Heart right ventricle (tissue), 16 donors: ENCODE data around the gene MEGF11. TPM values are rescaled to one million over a fixed set of nuclear protein-coding genes. Genes with fewer than 3 reads are reported as not detected.
"Not testable (repeated sequence)": the region's sequence is repeated elsewhere in the genome, so short reads cannot be mapped to it uniquely, and the experiment has no call there.

Experiments
- ATAC-seq, 8 donors: fragments of 200-7000 bp; cut with Tn5 transposase; one replicate each; pipeline ENCODE4 v1.9.1; 2020; ENCODE audit warnings: mild to moderate bottlenecking in 8 of 8, moderate library complexity in 8 of 8, moderate number of reproducible peaks in 1 of 8
- DNase-seq, 2 donors: peaks; one replicate each; pipeline ENCODE4 v3.0.0-alpha.2; 2020
- H3K27ac ChIP-seq, 10 donors: fragments of 200-600 bp; sonication (generic) in 2 of 10; one replicate each; pipeline versions ENCODE4 v1.5.0 to v1.8.0; 2020 to 2022; ENCODE audit warnings: mild to moderate bottlenecking in 3 of 10
- H3K27me3 ChIP-seq, 7 donors: fragments of 200-600 bp; one replicate each; pipeline ENCODE4 v1.8.0; 2021 to 2022; ENCODE audit warnings: mild to moderate bottlenecking in 2 of 7
- H3K36me3 ChIP-seq, 9 donors: fragments of 200-600 bp; sonication (generic) in 1 of 9; one replicate each; pipeline versions ENCODE4 v1.5.0 to v1.8.0; 2020 to 2022; ENCODE audit warnings: mild to moderate bottlenecking in 2 of 9
- H3K4me1 ChIP-seq, 9 donors: fragments of 200-600 bp; sonication (generic) in 1 of 9; one replicate each; pipeline versions ENCODE4 v1.5.0 to v1.8.0; 2020 to 2022; ENCODE audit warnings: mild to moderate bottlenecking in 4 of 9
- H3K4me3 ChIP-seq, 10 donors: fragments of 200-600 bp; sonication (generic) in 2 of 10; one replicate each; pipeline versions ENCODE4 v1.5.0 to v1.8.0; 2020 to 2022; ENCODE audit warnings: mild to moderate bottlenecking in 7 of 10, moderate library complexity in 2 of 10
- H3K9me3 ChIP-seq, 11 donors: fragments of 200-600 bp in 10 of 11; sonication (generic) in 2 of 11; one replicate each; pipeline versions ENCODE4 v1.5.0 to v1.8.0; 2013 to 2022; ENCODE audit warnings: mild to moderate bottlenecking in 2 of 11, control low read depth in 1 of 11, moderate library complexity in 1 of 11
- CTCF ChIP-seq, 9 donors: fragments of 200-600 bp; sonication (generic) in 2 of 9; IDR thresholded peaks; one replicate each; pipeline versions ENCODE4 v1.5.0 to v1.8.0; 2021 to 2022; ENCODE audit warnings: antibody characterized with exemption in 9 of 9, mild to moderate bottlenecking in 5 of 9, moderate library complexity in 1 of 9
- WGBS, 2 donors: extraction: QIAGEN DNeasy Blood & Tissue Kit; methylation state at CpG; one replicate each; pipeline ENCODE4 v1.1.7; 2013; ENCODE audit warnings: inconsistent platforms in 1 of 2; 5-methylcytosine and 5-hydroxymethylcytosine counted together
- intact Hi-C, 10 donors: fragments of 100-400 bp; cut with DNase I; formaldehyde crosslinking; loops; one replicate each; pipeline versions ENCODE4 v1.11.1 to v1.14.2; 2022
- polyA plus RNA-seq, 2 donors: library from polyadenylated mRNA; stranded (reverse); fragments of 200-250 nt; gene quantifications; one replicate each; pipeline ENCODE4 v1.2.3, GENCODE V29; 2013
- total RNA-seq, 10 donors: library from RNA; stranded (reverse); fragmentation: NEBNext Ultra II Directional in 3 of 10; extraction: Animal tissue kit (Norgen Biotek cat#: 25700) in 3 of 10; gene quantifications; one replicate each; pipeline versions ENCODE4 v1.2.1 to v1.2.4, GENCODE V29; 2021 to 2023
- donor health status: Arrhythmogenic right ventricular cardiomyopathy.
- donor health status: ischemic (EF 13 %, LVEDD 7.1; RV severe dilation, severe dysfunction).
- donor health status: healthy with polysubstance abuse.
- donor health status: DM: no; HTN: yes; CAD: no.
- donor health status: DM: no; HTN: no; CAD: no.
- donor health status: ischemic (EF 25% LVEDD 6.9; RV normal size, moderate dysfunction).
- donor health status: ischemic (EF 25% LVEDD 5.7; RV mildly dilated, moderate dysfunction).
- donor health status: healthy.
- donor health status: DM: yes; HTN: yes; CAD: no.
- donor health status: Ischemic cardiomyopathy.
- donor health status: ischemic (EF 35%, LVEDD 5.7; RV mildly dilated, moderate dysfunction).
- donor health status: nonischemic (EF 11% LVEDD 7.7; RV severe dilation, severe dysfunction).
- donor health status: DM: yes; HTN: yes; CAD: no.
- donor health status: PGD.
- donor health status: ischemic (EF 29% LVEDD 5.4; RV normal size, mild dysfunction).
- donor health status: nonischemic (EF 23%, LVEDD 6.1; RV moderate dilation, normal function).

Gene MEGF11
- total and polyA plus RNA-seq, 12 donors: 0.03 TPM; not detected in 11

- intact Hi-C loops: loop anchor here in 1 of 10 donors (5.0 kb wide), 1 partner anchor 358 kb away; no protein-coding TSS in a partner anchor
- ATAC-seq (no peak), DNase-seq (no peak)
- TF ChIP-seq CTCF (IDR thresholded peaks at IDR 0.05): no peak
- peaks cover 0 to 12% (median 0%) of the 10 kb centered on the region in 7 donors for H3K27me3 ChIP-seq
- no peaks in the 10 kb centered on the region for H3K36me3 ChIP-seq
- H3K4me1 ChIP-seq: no peaks in the 10 kb centered on the region
- no peak overlapping the region for H3K4me3 ChIP-seq
- no peak overlapping the region for H3K27ac ChIP-seq
- H3K9me3 ChIP-seq: peaks cover 0 to 3% (median 0%) of the 10 kb centered on the region in 11 donors
These were observed 21.8 kb upstream of the MEGF11 start for GRCh38 chr15:66275352-66275751.

DNA sequence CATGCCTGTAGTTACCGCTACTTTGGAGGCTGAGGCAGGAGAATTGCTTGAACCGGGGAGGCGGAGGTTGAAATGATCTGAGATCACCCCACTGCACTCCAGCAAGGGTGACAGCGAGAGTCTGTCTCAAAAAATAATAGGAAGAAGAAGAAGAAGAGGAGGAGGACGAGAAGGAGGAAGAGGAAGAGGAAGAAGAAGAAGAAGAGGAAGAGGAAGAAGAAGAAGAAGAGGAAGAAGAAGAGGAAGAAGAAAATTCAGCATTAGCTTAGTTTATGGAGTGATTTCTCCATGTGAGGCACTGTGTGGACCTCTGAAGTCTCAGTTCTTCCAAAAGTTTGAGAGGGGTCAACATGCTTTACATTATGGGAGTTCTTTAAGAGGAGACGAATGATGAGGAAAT lies 17.4 kb upstream of the MEGF11 start:
- Histone ChIP-seq H3K4me1 (no peaks in the 10 kb centered on the region), H3K9me3 (peaks cover 0 to 3% (median 0%) of the 10 kb centered on the region in 11 donors), H3K27me3 (peaks cover 0 to 18% (median 0%) of the 10 kb centered on the region in 7 donors), H3K4me3 (no peak overlapping the region), H3K27ac (no peak overlapping the region), H3K36me3 (no peaks in the 10 kb centered on the region)
- no peak for DNase-seq
- intact Hi-C loops: no loop called here
- ATAC-seq: no peak
- WGBS, 2 donors: 74 to 85% methylated on average over 6 of the region's 6 CpGs
- no peak for TF ChIP-seq CTCF (IDR thresholded peaks at IDR 0.05)

DNA sequence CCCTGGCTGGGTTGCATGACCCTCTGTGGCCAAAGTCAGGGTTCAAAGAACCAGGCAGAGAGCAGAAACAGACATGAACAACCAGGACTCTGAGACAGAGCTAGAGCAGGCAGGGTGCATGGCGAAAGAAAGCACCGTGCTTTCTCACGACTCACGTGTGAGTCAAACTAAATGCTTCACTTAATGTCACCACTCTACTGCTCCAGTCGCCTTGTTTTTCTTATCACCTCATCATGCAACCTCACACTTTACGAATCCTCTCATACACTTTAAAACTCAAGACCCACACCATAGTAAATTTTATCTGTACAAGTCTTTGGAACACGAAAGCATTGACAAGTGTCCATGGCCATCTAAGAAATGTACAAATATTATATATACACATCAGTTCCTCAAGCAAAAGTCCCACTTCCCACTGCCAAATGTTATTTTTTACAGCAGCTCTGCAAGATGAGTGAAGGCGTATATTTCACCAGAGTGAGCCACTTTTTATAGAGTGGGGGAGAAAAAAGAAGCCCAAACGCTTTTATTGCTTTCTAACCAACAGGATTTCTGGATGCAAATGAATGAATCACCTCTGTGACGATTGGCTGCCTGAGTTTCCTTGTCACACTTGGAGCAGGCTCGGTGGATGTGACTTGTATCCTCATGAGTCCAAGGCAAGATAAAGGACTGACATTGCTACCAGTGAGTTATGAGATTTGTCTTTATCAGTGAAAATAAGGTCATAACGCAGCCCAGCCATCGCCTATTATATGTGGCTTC lies 16.0 kb upstream of the MEGF11 start:
- no peak for TF ChIP-seq CTCF (IDR thresholded peaks at IDR 0.05)
- H3K36me3 ChIP-seq: no peaks in the 10 kb centered on the region
- intact Hi-C loops: no loop called here
- DNase-seq: no peak
- H3K27me3 ChIP-seq: peaks cover 0 to 26% (median 10%) of the 10 kb centered on the region in 7 donors
- H3K9me3 ChIP-seq: no peaks in the 10 kb centered on the region
- WGBS, 2 donors: 33 to 37% methylated on average over 13 of the region's 13 CpGs
- H3K4me3 ChIP-seq: no peak overlapping the region
- H3K4me1 ChIP-seq: no peaks in the 10 kb centered on the region
- no peak for ATAC-seq
- no peak overlapping the region for H3K27ac ChIP-seq

GRCh38 chr15:66264859-66265513 lies 11.4 kb upstream of the MEGF11 start:
- Histone ChIP-seq H3K9me3 (no peaks in the 10 kb centered on the region), H3K36me3 (no peaks in the 10 kb centered on the region), H3K27ac (no peak overlapping the region), H3K4me1 (no peaks in the 10 kb centered on the region), H3K27me3 (peaks cover 0 to 47% (median 18%) of the 10 kb centered on the region in 7 donors), H3K4me3 (no peak overlapping the region)
- DNase-seq (no peak), ATAC-seq (no peak)
- intact Hi-C loops: no loop called here
- TF ChIP-seq CTCF (IDR thresholded peaks at IDR 0.05): no peak
- 92 to 94% methylated on average over 20 of the region's 20 CpGs for WGBS, 2 donors

- 82 to 93% methylated on average over 1 of the region's 1 CpG for WGBS, 2 donors
- H3K4me1 ChIP-seq, DNase-seq, H3K36me3 ChIP-seq, ATAC-seq, intact Hi-C loops, H3K4me3 ChIP-seq, H3K9me3 ChIP-seq, H3K27ac ChIP-seq: not testable (repeated sequence)
- H3K27me3 ChIP-seq: peaks cover 0 to 54% (median 31%) of the 10 kb centered on the region in 7 donors
These were observed 9.3 kb upstream of the MEGF11 start for GRCh38 chr15:66262837-66263236.
